ENCODE data around the gene ZNF341.
A peak's percentile ranks its signal among the peaks of the same experiment; 100 is the strongest.

Gene ZNF341

GRCh38 chr20:33702861-33703260 is 28.9 kb upstream of the ZNF341 start:
- Histone ChIP-seq H3K27ac (ENCODE audit: poor library complexity, severe bottlenecking) (no peak overlapping the region), H3K4me1 (ENCODE audit: insufficient read depth, poor library complexity, severe bottlenecking) (no peaks in the 10 kb centered on the region), H3K36me3 (ENCODE audit: low read depth) (peaks cover 14% of the 10 kb centered on the region), H3K27me3 (ENCODE audit: insufficient read depth, poor library complexity, severe bottlenecking) (no peaks in the 10 kb centered on the region), H3K4me3 (ENCODE audit: severe bottlenecking) (no peak overlapping the region), H3K9me3 (ENCODE audit: severe bottlenecking) (peaks cover 6% of the 10 kb centered on the region)
- no peak for DNase-seq (ENCODE audit: low spot score)
- ATAC-seq (ENCODE audit: low read depth), result peak; percentile 37; the same call in 2 of the 3 replicates
- TF ChIP-seq CTCF (IDR thresholded peaks at IDR 0.05; ENCODE audit: poor library complexity, severe bottlenecking), result no peak

GRCh38 chr20:33703498-33704137 is 28.2 kb upstream of the ZNF341 start:
- H3K27ac ChIP-seq (ENCODE audit: poor library complexity, severe bottlenecking), result no peak overlapping the region
- ATAC-seq (ENCODE audit: low read depth) (0 out of 3 replicates have a peak, but pooled peaks have one; percentile 6), DNase-seq (ENCODE audit: low spot score) (no peak)
- no peak for TF ChIP-seq CTCF (IDR thresholded peaks at IDR 0.05; ENCODE audit: poor library complexity, severe bottlenecking)
- H3K9me3 ChIP-seq (ENCODE audit: severe bottlenecking), result no peaks in the 10 kb centered on the region
- no peaks in the 10 kb centered on the region for H3K4me1 ChIP-seq (ENCODE audit: insufficient read depth, poor library complexity, severe bottlenecking)
- H3K36me3 ChIP-seq (ENCODE audit: low read depth), result peaks cover 14% of the 10 kb centered on the region
- no peaks in the 10 kb centered on the region for H3K27me3 ChIP-seq (ENCODE audit: insufficient read depth, poor library complexity, severe bottlenecking)
- H3K4me3 ChIP-seq (ENCODE audit: severe bottlenecking), result no peak overlapping the region

GRCh38 chr20:33704197-33704924 is 27.4 kb upstream of the ZNF341 start:
- TF ChIP-seq CTCF (IDR thresholded peaks at IDR 0.05; ENCODE audit: poor library complexity, severe bottlenecking), result no peak
- Histone ChIP-seq H3K4me3 (ENCODE audit: severe bottlenecking) (no peak overlapping the region), H3K36me3 (ENCODE audit: low read depth) (peaks cover 14% of the 10 kb centered on the region), H3K9me3 (ENCODE audit: severe bottlenecking) (no peaks in the 10 kb centered on the region), H3K27ac (ENCODE audit: poor library complexity, severe bottlenecking) (no peak overlapping the region), H3K4me1 (ENCODE audit: insufficient read depth, poor library complexity, severe bottlenecking) (no peaks in the 10 kb centered on the region), H3K27me3 (ENCODE audit: insufficient read depth, poor library complexity, severe bottlenecking) (no peaks in the 10 kb centered on the region)
- ATAC-seq (ENCODE audit: low read depth), result peak; percentile 76
- no peak for DNase-seq (ENCODE audit: low spot score)

- no peak overlapping the region for H3K27ac ChIP-seq (ENCODE audit: poor library complexity, severe bottlenecking)
- TF ChIP-seq CTCF (IDR thresholded peaks at IDR 0.05; ENCODE audit: poor library complexity, severe bottlenecking), result no peak
- ATAC-seq (ENCODE audit: low read depth) (no peak), DNase-seq (ENCODE audit: low spot score) (no peak)
- no peaks in the 10 kb centered on the region for H3K9me3 ChIP-seq (ENCODE audit: severe bottlenecking)
- peaks cover 23% of the 10 kb centered on the region for H3K36me3 ChIP-seq (ENCODE audit: low read depth)
- H3K4me3 ChIP-seq (ENCODE audit: severe bottlenecking), result no peak overlapping the region
- no peaks in the 10 kb centered on the region for H3K27me3 ChIP-seq (ENCODE audit: insufficient read depth, poor library complexity, severe bottlenecking)
- H3K4me1 ChIP-seq (ENCODE audit: insufficient read depth, poor library complexity, severe bottlenecking), result no peaks in the 10 kb centered on the region
Measured at GRCh38 chr20:33707668-33708067, 24.1 kb upstream of the ZNF341 start.

GRCh38 chr20:33709398-33709797 is 22.4 kb upstream of the ZNF341 start:
- Histone ChIP-seq H3K4me1 (ENCODE audit: insufficient read depth, poor library complexity, severe bottlenecking) (no peaks in the 10 kb centered on the region), H3K36me3 (ENCODE audit: low read depth) (peaks cover 39% of the 10 kb centered on the region), H3K4me3 (ENCODE audit: severe bottlenecking) (no peak overlapping the region), H3K27me3 (ENCODE audit: insufficient read depth, poor library complexity, severe bottlenecking) (no peaks in the 10 kb centered on the region), H3K27ac (ENCODE audit: poor library complexity, severe bottlenecking) (peak overlapping the region; percentile 4), H3K9me3 (ENCODE audit: severe bottlenecking) (no peaks in the 10 kb centered on the region)
- peak; percentile 50 for ATAC-seq (ENCODE audit: low read depth)
- TF ChIP-seq CTCF (IDR thresholded peaks at IDR 0.05; ENCODE audit: poor library complexity, severe bottlenecking), result no peak
- no peak for DNase-seq (ENCODE audit: low spot score)

All from RWPE2 (cell line).